ENCODE data around the gene ANXA8L1.
"Not testable (repeated sequence)": the region's sequence is repeated elsewhere in the genome, so short reads cannot be mapped to it uniquely, and the experiment has no call there.

ANXA8L1 gene

GRCh38 chr10:46398212-46398886 lies 22.8 kb downstream of the ANXA8L1 start:
- not testable (repeated sequence) for DNase-seq

GRCh38 chr10:46409556-46409955 lies 34.0 kb downstream of the ANXA8L1 start:
- not testable (repeated sequence) for DNase-seq

- not testable (repeated sequence) for DNase-seq
These were observed 35.5 kb downstream of the ANXA8L1 start for GRCh38 chr10:46411123-46411522.

GRCh38 chr10:46412665-46413064 lies 37.1 kb downstream of the ANXA8L1 start:
- not testable (repeated sequence) for DNase-seq

- not testable (repeated sequence) for DNase-seq
These were observed 39.7 kb downstream of the ANXA8L1 start for GRCh38 chr10:46415291-46415690.

GRCh38 chr10:46418283-46418682 lies 42.7 kb downstream of the ANXA8L1 start:
- DNase-seq, result not testable (repeated sequence)

- DNase-seq, result not testable (repeated sequence)
These were observed 44.2 kb downstream of the ANXA8L1 start for GRCh38 chr10:46419570-46420379.

- not testable (repeated sequence) for DNase-seq
These were observed 48.0 kb downstream of the ANXA8L1 start for GRCh38 chr10:46423550-46423949.

GRCh38 chr10:46440942-46441341 lies 65.4 kb downstream of the ANXA8L1 start:
- DNase-seq, result not testable (repeated sequence)
